Keratinocyte (primary cell): ENCODE data around the gene DDX43. TPM values are rescaled to one million over a fixed set of nuclear protein-coding genes. Genes with fewer than 3 reads are reported as not detected.

Source experiments
- DNase-seq: peaks from one replicate; pipeline ENCODE4 v3.0.0-alpha.2; 2011; ENCODE audit warnings: low read depth, missing footprints, low spot score
- FAIRE-seq: peaks from 2 replicates; lab custom pipeline; 2011; peaks lifted over from hg19 to GRCh38; lab: Jason Lieb, UNC
- H2AFZ ChIP-seq: 2 replicates; pipeline ENCODE4 v1.6.0; 2012; ENCODE audit warnings: low read length, control low read depth, inconsistent platforms; ENCODE audit not compliant: control insufficient read depth
- H3K27ac ChIP-seq: 2 replicates; pipeline ENCODE4 v1.5.1; 2011; ENCODE audit warnings: low read length; ENCODE audit not compliant: control insufficient read depth, insufficient read depth
- H3K27me3 ChIP-seq: 3 replicates; pipeline ENCODE4 v1.6.0; 2011; ENCODE audit warnings: low read length; ENCODE audit not compliant: control insufficient read depth, insufficient read depth; ENCODE audit errors: extremely low read depth
- H3K36me3 ChIP-seq, 2 experiments: 2 replicates in 1 of 2; 3 replicates in 1 of 2; pipeline ENCODE4 v1.5.1; 2011; ENCODE audit warnings: low read length in 2 of 2, mild to moderate bottlenecking in 1 of 2; ENCODE audit not compliant: control insufficient read depth in 2 of 2, insufficient read depth in 2 of 2; ENCODE audit errors: extremely low read depth in 1 of 2
- H3K4me1 ChIP-seq: 3 replicates; pipeline ENCODE4 v1.5.1; 2011; ENCODE audit warnings: low read length; ENCODE audit not compliant: control insufficient read depth, insufficient read depth; ENCODE audit errors: extremely low read depth
- H3K4me2 ChIP-seq: 3 replicates; pipeline ENCODE4 v1.6.0; 2011; ENCODE audit warnings: low read depth, low read length; ENCODE audit not compliant: control insufficient read depth, insufficient read depth; ENCODE audit errors: extremely low read depth
- H3K4me3 ChIP-seq, 3 experiments: fragments of 200-600 bp in 1 of 3; sonication (generic) in 1 of 3; 2 replicates in 2 of 3; 3 replicates in 1 of 3; pipeline ENCODE4 v1.5.1; 2011 to 2016; ENCODE audit warnings: low read length in 3 of 3, mild to moderate bottlenecking in 3 of 3, control low read depth in 2 of 3, inconsistent platforms in 1 of 3, low read depth in 1 of 3, mixed read lengths in 1 of 3, mixed run types in 1 of 3, moderate library complexity in 1 of 3; ENCODE audit not compliant: control insufficient read depth in 2 of 3, insufficient read depth in 2 of 3; ENCODE audit errors: extremely low read depth in 1 of 3
- H3K79me2 ChIP-seq: 2 replicates; pipeline ENCODE4 v1.6.0; 2012; ENCODE audit warnings: low read length; ENCODE audit not compliant: control insufficient read depth, insufficient read depth
- H3K9ac ChIP-seq: 3 replicates; pipeline ENCODE4 v1.6.0; 2011; ENCODE audit warnings: low read length; ENCODE audit not compliant: control insufficient read depth, insufficient read depth; ENCODE audit errors: extremely low read depth
- H3K9me1 ChIP-seq: 3 replicates; pipeline ENCODE4 v1.6.0; 2011; ENCODE audit warnings: low read length; ENCODE audit not compliant: control insufficient read depth, insufficient read depth; ENCODE audit errors: extremely low read depth
- H3K9me3 ChIP-seq: 2 replicates; pipeline ENCODE4 v1.5.1; 2012; ENCODE audit warnings: low read depth, low read length; ENCODE audit not compliant: control insufficient read depth
- H4K20me1 ChIP-seq: 3 replicates; pipeline ENCODE4 v1.6.0; 2011; ENCODE audit warnings: low read length; ENCODE audit not compliant: control insufficient read depth, insufficient read depth; ENCODE audit errors: extremely low read depth
- CTCF ChIP-seq, 3 experiments: IDR thresholded peaks in 1 of 3; conservative IDR thresholded peaks in 1 of 3; optimal IDR thresholded peaks in 1 of 3; 2 replicates in 2 of 3; 3 replicates in 1 of 3; pipeline versions ENCODE3 to v1.5.1; 2011; ENCODE audit warnings: low read length in 3 of 3, mild to moderate bottlenecking in 3 of 3, moderate library complexity in 2 of 3, control low read depth in 1 of 3, inconsistent platforms in 1 of 3; ENCODE audit not compliant: insufficient read depth in 2 of 3; ENCODE audit errors: extremely low read depth in 1 of 3
- EZH2 ChIP-seq: IDR thresholded peaks from one replicate; pipeline ENCODE4 v1.6.1; 2012; ENCODE audit warnings: inconsistent platforms, mild to moderate bottlenecking, low read length, moderate library complexity
- dilution Hi-C: fragments of 300-500 bp; cut with MboI; formaldehyde crosslinking; loops from one replicate; pipeline ENCODE4 v1.7.0; 2020; ENCODE audit warnings: low sequenced_read_pairs; ENCODE audit not compliant: extremely low pct_ligation_motif_present
- polyA plus RNA-seq, 5 experiments: library from polyadenylated mRNA; depleted of rRNA in 3 of 5; stranded (reverse) in 3 of 5; stranded (forward) in 1 of 5; unstranded in 1 of 5; fragments of >200 nt; gene quantifications; 1 replicate in 1 of 5; 2 replicates in 3 of 5; 3 replicates in 1 of 5; pipeline versions ENCODE4 v1.2.1 to v1.2.3, GENCODE V29; 2011 to 2012; ENCODE audit warnings: missing spikeins in 2 of 5, low read depth in 1 of 5, low replicate concordance in 1 of 5

Gene DDX43
- polyA plus RNA-seq, 1 donor (not counting 4 experiments of a cell fraction or from before 2014, with no cell fraction given) = 0.33 TPM

GRCh38 chr6:73413102-73413501 is 18.5 kb downstream of the DDX43 start:
- Histone ChIP-seq H3K9ac (no peak overlapping the region), H3K27me3 (no peaks in the 10 kb centered on the region), H3K36me3 (no peaks in the 10 kb centered on the region), H3K9me3 (no peaks in the 10 kb centered on the region), H3K27ac (no peak overlapping the region), H3K9me1 (no peaks in the 10 kb centered on the region), H4K20me1 (no peaks in the 10 kb centered on the region), H2AFZ (no peak overlapping the region), H3K4me1 (no peaks in the 10 kb centered on the region), H3K4me3 (no peak overlapping the region), H3K79me2 (no peaks in the 10 kb centered on the region), H3K4me2 (no peak overlapping the region)
- FAIRE-seq = no peak
- dilution Hi-C loops = no loop called here
- DNase-seq = no peak
- TF ChIP-seq CTCF (optimal IDR thresholded peaks at IDR 0.05 in 1 of 3, IDR thresholded peaks at IDR 0.05 in 1 of 3, conservative IDR thresholded peaks at IDR 0.05 in 1 of 3; ENCODE audit: extremely low read depth in 1 of 3, insufficient read depth in 2 of 3, low read length in 3 of 3) (no peak), EZH2 (no peak)

- H3K27me3 ChIP-seq = no peaks in the 10 kb centered on the region
- H3K27ac ChIP-seq = no peak overlapping the region
- no peaks in the 10 kb centered on the region for H3K9me3 ChIP-seq
- no peaks in the 10 kb centered on the region for H3K9me1 ChIP-seq
- TF ChIP-seq CTCF (optimal IDR thresholded peaks at IDR 0.05 in 1 of 3, IDR thresholded peaks at IDR 0.05 in 1 of 3, conservative IDR thresholded peaks at IDR 0.05 in 1 of 3; ENCODE audit: extremely low read depth in 1 of 3, insufficient read depth in 2 of 3, low read length in 3 of 3) (no peak), EZH2 (no peak)
- H3K9ac ChIP-seq = no peak overlapping the region
- DNase-seq (no peak), FAIRE-seq (no peak)
- no peak overlapping the region for H3K4me3 ChIP-seq
- no peaks in the 10 kb centered on the region for H4K20me1 ChIP-seq
- H3K36me3 ChIP-seq = no peaks in the 10 kb centered on the region
- H3K4me1 ChIP-seq = no peaks in the 10 kb centered on the region
- no peak overlapping the region for H3K4me2 ChIP-seq
- no peak overlapping the region for H2AFZ ChIP-seq
- dilution Hi-C loops = no loop called here
- no peaks in the 10 kb centered on the region for H3K79me2 ChIP-seq
These were observed 23.6 kb downstream of the DDX43 start for GRCh38 chr6:73418081-73418741.
